ENCODE measurements around the gene CDCA3.

CDCA3 gene

DNA sequence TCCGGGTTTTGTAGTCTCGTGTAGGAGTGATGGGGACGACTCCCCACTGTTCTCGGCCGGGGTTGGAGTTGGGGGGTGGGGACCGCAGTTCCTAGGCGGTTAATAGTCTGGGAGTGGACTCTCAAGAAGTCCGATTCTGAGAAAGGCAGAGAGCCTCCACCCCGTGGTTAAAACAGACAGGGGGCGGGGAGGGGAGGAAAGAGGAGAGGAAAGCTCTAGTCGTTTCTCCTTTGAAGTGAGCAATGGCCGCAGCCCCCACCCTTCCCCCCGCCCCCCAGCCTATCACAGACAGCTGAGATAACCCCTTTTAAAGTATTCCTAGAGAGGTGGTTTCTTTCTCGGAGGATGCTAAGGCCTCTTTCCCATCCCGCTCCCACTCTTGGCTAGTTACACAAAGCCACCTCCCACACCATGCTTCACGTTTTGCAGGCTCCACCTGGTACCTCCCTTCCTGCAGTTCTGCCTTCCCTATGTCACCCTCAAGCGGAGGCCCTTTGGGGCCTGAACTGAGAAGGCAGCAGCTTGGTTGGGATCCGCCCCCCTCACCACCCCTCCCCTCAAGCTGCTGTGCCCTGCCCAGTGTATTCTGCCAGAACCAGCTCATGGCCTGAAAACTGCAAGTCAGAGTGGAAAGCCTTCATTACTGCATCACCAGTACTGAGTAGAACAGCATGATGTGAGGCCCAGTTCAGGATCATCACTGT is 1.7 kb upstream of the CDCA3 start:
- peak; percentile 70 for DNase-seq (ENCODE audit: low spot score)

DNA sequence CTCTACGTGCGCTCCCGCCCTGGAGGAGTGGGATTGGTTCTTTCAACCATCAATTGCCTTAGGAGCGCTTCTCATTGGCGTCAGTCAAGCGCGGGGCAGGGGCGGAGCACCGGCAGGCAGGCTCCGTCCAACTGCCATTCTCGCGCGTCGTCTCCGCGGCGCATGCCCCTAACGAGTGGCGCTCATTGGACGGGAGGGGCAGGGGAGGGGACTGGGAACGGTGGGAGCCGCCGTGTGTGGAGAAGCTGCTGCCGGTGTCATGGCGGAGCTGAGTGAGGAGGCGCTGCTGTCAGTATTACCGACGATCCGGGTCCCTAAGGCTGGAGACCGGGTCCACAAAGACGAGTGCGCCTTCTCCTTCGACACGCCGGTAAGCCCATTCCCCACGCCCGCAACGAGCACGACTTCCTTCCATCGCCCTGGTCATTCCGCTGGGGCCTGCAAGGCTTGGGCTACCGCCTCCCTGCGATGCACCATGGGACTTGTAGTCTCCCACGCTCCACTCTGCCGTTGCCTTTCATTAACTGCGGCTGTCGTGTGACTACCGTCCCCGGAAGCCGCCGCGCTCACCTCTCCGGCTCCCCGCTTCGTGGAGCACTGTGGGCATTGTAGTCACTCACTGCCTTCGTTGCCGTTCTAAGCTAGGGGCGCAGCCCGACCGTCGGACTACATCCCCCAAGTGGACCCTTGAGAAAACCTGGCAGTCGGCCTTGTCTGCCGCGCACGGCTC is 1.0 kb upstream of the CDCA3 start, which contains the start of gene USP5:
USP5 (plus strand) TSS at position 230 of the 730 bp plus-strand sequence; CDS start at position 260, 30 bp downstream.
- DNase-seq (ENCODE audit: low spot score) = peak; percentile 100

DNA sequence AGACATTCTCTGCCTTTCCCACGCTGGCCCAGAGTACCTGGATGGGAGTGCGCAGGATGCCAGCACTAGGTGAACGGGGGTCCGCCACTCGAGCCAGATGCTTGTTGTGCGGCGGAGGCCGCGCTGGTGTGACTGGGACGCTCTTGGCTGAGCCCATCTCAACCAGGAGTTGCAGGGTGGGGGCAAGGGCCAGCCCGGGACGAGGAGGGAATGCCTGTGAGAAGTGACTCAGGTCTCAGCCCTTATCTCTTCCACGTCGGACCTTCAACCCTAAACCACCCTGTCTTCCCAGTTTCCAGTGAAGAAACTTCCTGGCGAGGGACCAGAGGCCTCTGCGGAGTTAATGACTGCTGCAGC is 312 bp downstream of the CDCA3 start:
- DNase-seq (ENCODE audit: low spot score) = no peak

DNA sequence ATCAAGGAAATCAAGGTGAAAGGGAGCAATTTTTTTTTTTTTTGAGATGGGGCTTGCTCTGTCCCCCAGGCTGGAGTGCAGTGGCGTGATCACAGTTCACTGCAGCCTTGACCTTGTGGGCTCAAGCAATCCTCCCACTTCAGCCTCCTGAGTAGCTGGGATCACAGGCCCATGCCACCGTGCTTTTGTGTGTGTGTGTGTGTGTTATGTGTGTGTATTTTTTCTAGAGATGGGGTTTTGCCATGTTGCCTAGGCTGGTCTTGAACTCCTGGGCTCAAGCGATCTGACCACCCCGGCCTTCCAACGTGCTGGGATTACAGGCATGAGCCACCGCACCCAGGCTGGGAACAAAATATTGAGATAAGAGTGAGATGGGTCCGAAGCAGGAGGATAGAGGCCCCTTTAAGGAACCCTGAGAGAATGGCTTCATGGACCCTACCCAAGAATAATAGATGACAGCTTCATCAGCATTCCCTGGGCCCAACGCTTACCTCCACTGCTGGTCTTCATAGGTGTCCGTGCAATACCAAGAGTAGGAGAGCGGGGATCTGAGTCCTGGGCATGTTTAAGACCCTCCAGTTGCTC is 1.0 kb downstream of the CDCA3 start:
- DNase-seq (ENCODE audit: low spot score) = no peak

DNA sequence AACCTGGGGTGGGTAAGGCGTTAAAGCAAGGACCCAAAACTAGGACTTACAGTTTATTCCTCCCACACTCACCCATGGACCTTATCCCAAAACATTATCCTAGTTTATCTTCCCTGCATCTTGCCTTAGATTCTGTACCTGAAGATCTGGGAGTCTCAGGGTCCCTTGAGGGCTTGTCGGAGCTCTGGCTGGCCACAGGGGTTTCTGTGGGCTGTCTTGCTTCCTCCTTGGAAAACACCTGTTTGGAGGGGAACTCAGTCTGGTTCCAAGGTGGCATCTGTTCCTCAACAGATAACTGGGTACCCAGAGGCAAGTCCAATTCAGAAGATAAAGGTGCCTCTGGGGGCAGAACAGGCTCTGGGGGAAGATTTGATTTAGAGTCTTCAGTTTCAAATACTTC is 1.7 kb downstream of the CDCA3 start:
- DNase-seq (ENCODE audit: low spot score) = no peak

DNA sequence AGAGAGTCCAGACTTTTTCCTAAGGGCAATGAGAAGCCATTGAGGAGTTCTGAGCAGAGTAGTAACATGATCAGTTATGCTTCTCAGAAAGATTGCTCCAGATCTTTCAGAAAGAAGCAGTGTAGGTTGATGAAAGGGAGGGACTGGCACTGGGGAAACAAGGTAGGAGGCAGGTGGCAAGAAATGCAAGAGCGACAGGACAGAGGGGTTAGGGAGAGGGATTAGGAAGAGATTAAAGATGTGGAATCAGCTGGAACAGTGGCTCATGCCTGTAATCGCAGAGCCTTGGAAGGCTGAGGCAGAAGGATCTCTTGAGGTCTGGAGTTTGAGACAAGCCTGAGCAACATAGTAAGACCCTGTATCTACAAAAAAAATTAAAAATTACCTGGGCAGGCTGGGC is 3.4 kb downstream of the CDCA3 start:
- DNase-seq (ENCODE audit: low spot score) = no peak

DNA sequence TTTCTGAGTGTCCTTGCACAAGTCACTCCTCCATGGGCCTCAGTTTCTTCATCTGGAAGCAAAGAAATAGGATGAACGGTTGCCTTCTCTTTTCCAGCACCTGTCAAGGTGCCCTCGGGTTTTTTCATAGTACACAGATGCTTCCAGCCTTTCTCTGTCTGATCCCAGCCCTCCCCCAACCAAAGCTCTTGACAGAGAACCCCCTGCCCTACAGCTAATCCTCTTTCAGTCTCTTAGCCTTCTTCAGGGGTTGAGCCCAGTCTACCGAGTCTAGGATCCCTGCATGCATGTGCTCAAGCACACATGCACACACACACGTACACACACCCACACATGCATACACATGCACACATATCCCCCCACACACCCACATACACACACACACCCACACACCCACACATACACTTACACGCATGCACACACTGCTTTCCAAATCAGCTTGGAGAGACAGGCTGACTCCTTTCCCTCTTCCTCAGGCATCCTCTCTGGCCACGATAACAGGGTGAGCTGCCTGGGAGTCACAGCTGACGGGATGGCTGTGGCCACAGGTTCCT is 4.7 kb downstream of the CDCA3 start:
- DNase-seq (ENCODE audit: low spot score) = no peak

DNA sequence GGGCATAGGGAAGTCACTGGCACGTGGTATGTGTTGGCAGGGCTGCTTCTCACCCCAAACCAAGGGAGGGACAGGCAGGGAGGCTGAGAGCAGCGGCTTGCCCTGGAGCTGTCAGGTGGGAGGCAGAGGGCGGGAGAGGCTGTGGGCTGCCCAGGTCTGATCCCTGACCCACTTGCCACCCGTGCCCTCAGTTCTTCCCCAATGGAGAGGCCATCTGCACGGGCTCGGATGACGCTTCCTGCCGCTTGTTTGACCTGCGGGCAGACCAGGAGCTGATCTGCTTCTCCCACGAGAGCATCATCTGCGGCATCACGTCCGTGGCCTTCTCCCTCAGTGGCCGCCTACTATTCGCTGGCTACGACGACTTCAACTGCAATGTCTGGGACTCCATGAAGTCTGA is 5.7 kb downstream of the CDCA3 start:
- DNase-seq (ENCODE audit: low spot score) = no peak

DNA sequence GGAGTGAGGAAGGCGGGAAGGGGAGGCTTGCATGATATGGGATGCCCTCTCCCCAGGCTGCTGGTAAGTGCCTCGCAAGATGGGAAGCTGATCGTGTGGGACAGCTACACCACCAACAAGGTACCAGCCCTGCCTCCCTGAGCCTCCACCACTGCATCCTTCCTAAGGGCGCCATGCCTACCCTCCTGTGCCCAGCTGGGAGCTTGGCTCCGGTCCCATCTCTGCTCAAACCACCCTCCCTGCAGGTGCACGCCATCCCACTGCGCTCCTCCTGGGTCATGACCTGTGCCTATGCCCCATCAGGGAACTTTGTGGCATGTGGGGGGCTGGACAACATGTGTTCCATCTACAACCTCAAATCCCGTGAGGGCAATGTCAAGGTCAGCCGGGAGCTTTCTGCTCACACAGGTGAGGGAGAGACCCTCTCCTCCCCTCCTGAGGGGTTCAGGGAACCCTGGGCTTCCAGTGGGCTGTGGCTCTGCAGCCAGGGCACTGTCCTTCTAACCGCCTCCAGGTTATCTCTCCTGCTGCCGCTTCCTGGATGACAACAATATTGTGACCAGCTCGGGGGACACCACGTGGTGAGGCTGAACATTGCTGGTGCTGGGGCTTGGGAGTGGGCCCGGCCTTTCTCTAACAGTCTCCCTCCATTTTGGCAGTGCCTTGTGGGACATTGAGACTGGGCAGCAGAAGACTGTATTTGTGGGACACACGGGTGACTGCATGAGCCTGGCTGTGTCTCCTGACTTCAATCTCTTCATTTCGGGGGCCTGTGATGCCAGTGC is 7.8 kb downstream of the CDCA3 start:
- no peak for DNase-seq (ENCODE audit: low spot score)

DNA sequence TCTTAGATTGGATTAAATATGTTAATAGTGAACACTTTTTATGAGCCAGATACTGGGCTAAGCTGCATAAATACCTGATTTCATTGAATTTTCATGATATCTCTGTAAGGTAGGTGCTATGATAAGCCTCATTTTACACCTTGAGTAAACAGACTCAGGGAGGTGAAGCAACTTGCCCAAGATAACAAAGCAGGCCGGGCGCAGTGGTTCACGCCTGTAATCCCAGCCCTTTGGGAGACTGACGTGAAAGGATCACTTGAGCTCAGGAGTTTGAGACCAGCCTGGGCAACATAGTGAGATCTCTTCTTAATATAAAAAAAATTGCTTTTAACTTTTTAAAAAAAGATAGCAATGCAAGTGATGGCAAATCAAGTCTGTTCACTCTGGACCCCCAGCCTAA is 9.0 kb downstream of the CDCA3 start:
- DNase-seq (ENCODE audit: low spot score) = no peak

DNA sequence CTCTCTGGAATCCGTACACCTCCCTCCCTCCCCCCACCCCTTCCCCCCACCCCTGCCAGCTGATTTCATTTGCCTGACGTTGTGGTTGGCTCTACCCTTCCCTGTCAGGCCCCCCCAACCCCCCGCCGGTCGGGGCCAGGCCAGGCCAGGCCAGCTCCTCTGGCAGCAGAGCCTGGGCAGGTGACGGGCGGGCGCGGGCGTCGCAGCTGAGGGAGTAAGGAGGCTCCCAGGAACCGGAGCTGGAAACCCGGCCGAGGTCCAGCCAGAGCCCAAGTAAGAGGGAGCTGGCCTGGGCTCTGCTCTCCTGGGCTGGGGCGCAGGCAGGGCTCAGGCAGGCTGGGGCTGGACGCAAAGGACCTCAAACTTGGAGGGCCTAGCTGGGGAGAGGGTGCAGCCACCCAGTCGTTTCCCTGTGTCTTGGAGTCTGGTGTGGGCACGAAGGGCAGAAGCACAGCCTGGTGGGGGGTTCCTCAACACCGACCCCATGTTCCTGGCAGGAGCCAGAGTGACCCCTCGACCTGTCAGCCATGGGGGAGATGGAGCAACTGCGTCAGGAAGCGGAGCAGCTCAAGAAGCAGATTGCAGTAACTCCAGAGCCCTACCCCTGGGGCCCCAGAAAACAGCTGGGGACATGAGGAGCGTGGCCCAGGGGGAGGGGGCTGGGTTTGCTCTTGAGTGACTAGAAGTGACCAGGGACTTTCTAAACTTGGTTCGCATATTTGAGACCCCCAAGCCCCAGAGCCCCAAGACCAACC is 10.1 kb downstream of the CDCA3 start, which contains the start of gene GNB3:
GNB3 (plus strand) TSS at position 165 of the 755 bp plus-strand sequence; CDS start at position 528, 363 bp downstream.
- no peak for DNase-seq (ENCODE audit: low spot score)

DNA sequence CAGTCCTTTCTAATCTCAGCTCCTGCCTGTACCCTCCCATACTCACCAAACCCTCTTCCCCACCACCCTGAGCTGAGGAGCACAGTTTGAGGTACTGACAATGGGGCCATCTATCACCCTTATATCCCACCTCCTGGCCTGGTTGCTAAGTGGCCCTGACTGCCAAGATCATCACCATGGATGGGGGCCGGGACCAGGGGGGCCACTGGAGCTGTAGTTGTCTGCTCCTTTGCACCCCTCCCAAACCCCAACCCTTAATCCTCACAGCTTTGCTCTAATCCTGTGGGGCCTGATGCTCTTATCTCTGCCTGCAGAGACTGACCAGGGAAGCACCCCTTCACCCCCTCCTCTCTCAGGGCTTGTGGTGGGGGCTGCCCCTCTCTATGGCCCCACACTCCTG is 10.8 kb downstream of the CDCA3 start:
- no peak for DNase-seq (ENCODE audit: low spot score)

DNA sequence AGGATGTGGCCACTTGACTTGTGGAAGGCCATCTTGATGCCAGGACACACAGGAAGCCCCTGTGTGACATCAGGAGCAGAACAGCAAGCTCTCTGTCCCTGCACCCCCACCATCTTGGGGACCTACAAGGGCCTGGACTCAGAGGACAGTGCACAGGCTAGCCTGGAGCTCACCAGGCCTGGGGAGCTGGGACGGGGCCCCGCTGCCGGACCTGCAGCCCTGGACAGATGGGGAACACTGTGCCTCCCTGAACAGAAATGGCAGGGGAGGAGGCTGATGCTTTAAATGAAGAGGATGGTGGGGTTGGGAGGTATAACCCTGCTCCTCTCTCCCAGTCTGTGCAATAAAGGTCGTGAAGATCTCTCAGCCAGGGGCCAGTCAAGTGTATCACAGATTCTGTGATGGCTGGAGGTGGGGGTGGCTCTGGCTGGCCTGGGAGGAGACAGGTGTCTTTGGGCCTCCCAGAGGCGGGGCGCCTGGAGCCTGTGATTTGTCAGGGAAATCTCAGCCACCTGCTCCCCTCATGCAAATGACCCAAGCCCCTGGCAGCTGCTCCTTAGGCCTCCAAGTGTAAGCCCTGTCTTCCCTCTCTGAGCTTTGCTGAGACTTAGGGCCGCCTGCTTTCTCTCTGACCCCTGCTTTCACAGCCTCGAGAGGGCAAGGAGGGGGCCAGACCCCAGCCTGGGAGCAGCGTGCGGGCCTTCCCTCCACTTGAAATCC is 11.4 kb downstream of the CDCA3 start:
- DNase-seq (ENCODE audit: low spot score) = no peak

DNA sequence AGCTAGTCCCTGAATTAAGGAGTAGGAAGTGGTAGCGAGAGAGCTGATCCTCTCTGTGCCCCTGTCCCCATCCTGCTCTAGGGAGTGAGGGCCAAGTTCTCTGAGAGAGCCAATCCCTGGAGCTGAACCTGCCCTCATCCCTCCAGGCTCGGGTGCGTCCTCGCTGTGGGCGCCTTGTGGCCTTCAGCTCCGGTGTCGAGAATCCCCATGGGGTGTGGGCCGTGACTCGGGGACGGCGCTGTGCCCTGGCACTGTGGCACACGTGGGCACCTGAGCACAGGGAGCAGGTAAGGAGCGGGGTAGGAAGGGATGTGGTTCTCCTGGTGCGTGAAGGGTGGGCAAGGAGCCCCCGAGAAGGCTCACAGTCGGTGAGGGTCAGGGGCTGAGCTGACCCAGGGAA is 12.2 kb downstream of the CDCA3 start:
- DNase-seq (ENCODE audit: low spot score) = no peak

DNA sequence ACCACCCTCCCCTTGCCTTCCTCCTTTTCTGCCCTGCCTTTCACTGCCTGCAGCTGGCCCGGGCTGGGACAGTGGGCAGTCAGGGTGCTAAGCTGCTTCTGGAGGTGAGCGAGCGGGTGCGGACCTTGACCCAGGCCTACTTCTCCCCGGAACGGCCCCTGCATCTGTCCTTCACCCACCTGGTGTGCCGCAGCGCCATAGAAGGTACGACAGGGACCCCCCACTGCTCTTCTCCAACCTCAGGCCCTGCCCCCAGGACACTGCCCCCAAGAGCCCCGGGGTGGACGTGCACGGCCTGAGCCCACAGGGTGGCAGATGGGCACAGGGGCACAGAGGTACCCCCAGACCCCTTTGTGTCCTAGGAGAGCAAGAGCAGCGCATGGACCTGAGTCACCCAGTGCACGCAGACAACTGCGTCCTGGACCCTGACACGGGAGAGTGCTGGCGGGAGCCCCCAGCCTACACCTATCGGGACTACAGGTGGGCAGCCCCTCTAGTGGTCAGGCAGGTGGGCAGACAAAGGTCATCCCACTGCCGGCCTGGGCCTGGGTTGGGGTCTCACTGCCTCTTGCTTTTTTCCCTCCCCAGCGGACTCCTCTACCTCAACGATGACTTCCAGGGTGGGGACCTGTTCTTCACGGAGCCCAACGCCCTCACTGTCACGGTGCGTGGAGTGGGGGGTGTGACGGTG is 13.6 kb downstream of the CDCA3 start:
- no peak for DNase-seq (ENCODE audit: low spot score)

DNA sequence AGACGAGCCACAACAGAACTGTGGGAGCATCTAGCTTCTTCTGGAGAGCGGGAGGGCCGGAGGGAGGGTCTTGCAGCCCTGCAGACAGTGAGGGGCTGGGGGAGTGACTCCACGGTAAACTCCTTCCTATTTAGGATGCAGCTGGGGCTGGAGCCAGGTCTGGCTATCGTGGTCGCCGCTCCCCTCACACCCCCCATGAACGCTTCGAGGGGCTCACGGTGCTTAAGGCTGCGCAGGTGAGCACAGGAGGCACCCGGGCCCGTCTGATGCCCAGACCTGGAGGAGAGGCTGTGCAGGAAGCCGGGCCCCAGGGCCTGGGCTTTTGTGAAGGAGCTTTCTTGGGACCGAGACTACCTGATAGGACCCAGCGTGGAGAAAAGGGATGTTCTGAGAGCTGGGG is 14.2 kb downstream of the CDCA3 start:
- no peak for DNase-seq (ENCODE audit: low spot score)

DNA sequence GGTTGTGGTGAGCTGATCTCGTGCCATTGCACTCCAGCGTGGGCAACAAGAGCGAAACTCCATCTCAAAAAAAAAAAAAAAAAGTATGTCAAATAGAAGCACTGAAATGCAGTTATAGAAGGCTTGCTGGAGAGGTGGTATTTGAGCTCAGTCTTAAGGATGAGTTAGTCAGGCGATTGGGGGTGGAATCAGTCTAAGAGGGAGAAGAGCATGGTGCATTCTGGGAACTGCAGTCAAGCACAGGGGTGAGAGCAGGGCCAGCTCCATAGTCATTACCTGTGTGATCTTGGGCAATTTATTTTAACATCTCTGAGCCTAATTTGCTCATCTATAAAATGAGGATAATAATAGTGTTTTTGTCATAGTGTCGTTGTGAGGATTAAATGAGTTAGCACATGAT is 16.2 kb downstream of the CDCA3 start:
- no peak for DNase-seq (ENCODE audit: low spot score)

DNA sequence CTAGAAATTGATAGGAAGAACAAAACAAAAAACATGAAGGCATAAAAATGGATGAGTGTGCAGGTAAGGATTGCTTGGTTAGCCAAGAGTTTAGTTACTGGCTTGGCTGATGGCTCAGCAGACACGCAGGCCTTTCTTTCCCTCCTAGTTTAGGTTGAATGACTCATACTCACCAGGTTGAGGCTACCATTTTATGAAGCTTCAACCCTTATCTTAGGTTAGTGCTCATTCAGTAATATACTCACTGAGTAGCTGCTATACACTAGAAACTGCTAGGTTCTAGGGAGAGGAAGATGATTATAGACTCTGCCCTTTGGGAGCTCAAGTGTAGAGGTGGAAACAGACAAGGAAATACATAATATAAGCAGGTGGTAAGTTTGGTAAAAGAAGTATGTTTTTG is 16.8 kb downstream of the CDCA3 start:
- DNase-seq (ENCODE audit: low spot score) = peak; percentile 68

DNA sequence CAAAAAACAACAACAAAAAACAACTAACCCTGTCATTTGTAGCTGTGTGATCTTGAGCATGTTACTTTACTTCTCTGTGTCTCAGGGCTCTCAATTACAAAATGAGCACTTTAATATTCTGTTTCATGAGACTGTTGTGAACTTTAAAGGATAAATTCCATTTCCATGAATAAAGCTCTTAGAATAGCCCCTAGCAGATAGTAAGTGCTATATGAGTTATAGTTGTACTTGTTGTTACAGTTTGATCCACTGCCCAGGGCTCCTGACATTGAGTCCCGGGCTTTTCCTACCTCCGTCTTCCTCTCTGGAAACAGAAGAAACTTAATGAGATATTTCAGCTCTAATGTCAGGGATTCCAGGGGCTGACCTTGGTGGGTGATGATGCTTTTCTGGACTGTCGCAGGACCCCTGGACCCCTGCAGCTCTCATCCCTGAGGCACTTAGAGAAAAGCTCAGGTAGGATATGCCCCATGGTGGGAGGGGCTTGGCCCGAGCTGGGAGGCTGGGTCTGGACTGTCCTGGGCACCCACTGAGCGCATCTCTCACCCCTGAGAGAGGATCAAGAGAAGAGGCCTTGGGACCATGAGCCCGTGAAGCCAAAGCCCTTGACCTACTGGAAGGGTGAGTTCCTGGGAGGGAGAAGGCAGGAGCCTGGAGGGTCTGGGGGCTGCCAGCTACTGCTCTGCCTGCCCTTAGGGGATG is 17.7 kb downstream of the CDCA3 start:
- DNase-seq (ENCODE audit: low spot score) = no peak

DNA sequence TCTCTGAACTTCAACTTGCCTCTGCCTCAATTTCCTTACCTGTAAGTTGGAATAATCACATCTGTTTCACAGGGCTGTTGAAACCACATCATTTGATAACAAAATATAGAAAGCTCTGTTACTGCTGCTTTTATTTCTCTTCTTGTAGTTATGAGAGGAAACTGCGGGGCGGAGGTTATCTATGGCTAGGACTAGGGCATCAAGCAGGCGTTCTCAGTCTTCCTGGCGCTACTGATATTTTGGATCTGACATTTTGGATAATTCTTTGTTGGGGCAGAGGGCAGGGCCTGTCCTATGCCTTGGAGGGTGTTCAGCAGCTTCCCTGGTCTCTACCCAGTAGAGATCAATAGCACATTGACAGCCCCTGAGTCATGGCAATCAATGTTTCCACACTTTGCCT is 19.0 kb downstream of the CDCA3 start:
- DNase-seq (ENCODE audit: low spot score) = no peak

Measured in kidney tubule cell (primary cell).